Adrenal gland (tissue), 12 donors: Measurements from ENCODE around the gene KIAA2012. TPM values are rescaled to one million over a fixed set of nuclear protein-coding genes. Genes with fewer than 3 reads are reported as not detected.

Source experiments
- DNase-seq, 7 donors: peaks; one replicate each; pipeline ENCODE4 v3.0.0-alpha.2; 2019 to 2020
- H3K27ac ChIP-seq, 5 donors: fragments of 200-600 bp; sonication (generic) in 4 of 5; 1 replicate in 3 of 5; 2 replicates in 2 of 5; pipeline versions ENCODE4 v1.5.1 to v1.8.0; 2016 to 2020; ENCODE audit warnings: mild to moderate bottlenecking in 1 of 5
- H3K27me3 ChIP-seq: fragments of 200-600 bp; 2 replicates; pipeline ENCODE4 v1.8.0; 2021
- H3K36me3 ChIP-seq, 2 donors: fragments of 200-600 bp; replicated peaks in 1 of 2; 1 replicate in 1 of 2; 2 replicates in 1 of 2; pipeline versions ENCODE4 v1.5.1 to v1.8.0; 2018 to 2022
- H3K4me1 ChIP-seq, 2 donors: fragments of 200-600 bp; replicated peaks in 1 of 2; 1 replicate in 1 of 2; 2 replicates in 1 of 2; pipeline versions ENCODE4 v1.5.1 to v1.8.0; 2018 to 2021
- H3K4me3 ChIP-seq, 4 donors: fragments of 200-600 bp; sonication (generic) in 3 of 4; one replicate each; pipeline ENCODE4 v1.5.1; 2016 to 2018
- H3K9me3 ChIP-seq, 3 donors: fragments of 200-600 bp; sonication (generic) in 1 of 3; replicated peaks in 1 of 3; 1 replicate in 2 of 3; 2 replicates in 1 of 3; pipeline versions ENCODE4 v1.5.1 to v1.8.0; 2016 to 2021
- POLR2A ChIP-seq, 2 donors: fragments of 450-650 bp; IDR thresholded peaks; one replicate each; pipeline ENCODE4 v1.6.1; 2017; ENCODE audit warnings: antibody characterized with exemption in 2 of 2, mild to moderate bottlenecking in 2 of 2, moderate library complexity in 1 of 2
- WGBS, 4 donors: extraction: QIAGEN DNeasy Blood & Tissue Kit in 2 of 4; methylation state at CpG; one replicate each; pipeline versions ENCODE4 v1.1.5 to v1.1.7; 2013 to 2017; 5-methylcytosine and 5-hydroxymethylcytosine counted together
- intact Hi-C, 2 donors: fragments of 100-400 bp; cut with DNase I; formaldehyde crosslinking; loops; one replicate each; pipeline versions ENCODE4 v1.14.1 to v1.15.0; 2022 to 2023
- polyA plus RNA-seq, 3 donors: library from polyadenylated mRNA; stranded (reverse); fragments of 200-250 nt in 2 of 3; fragments of 350-450 nt in 1 of 3; fragmentation: Illumina TruSeq in 1 of 3; extraction: RNeasy Lipid Tissue Mini Kit (QIAGEN cat#74804) in 1 of 3; gene quantifications; one replicate each; pipeline ENCODE4 v1.2.3, GENCODE V29; 2013 to 2014
- total RNA-seq, 9 donors: library from RNA; depleted of rRNA in 4 of 9; stranded (reverse); fragments of >200 nt in 4 of 9; fragments of 120-200 nt in 1 of 9; fragmentation: NEBNext Ultra II Directional in 1 of 9; extraction: Animal tissue kit (Norgen Biotek cat#: 25700) in 1 of 9; gene quantifications; one replicate each; pipeline versions ENCODE4 v1.1.0 to v1.2.4, GENCODE V29; 2013 to 2023
- TF ChIP-seq, protein P1 (sequence below), 6 experiments: fragments of 450-650 bp in 4 of 6; fragments of 200-600 bp in 2 of 6; sonication (generic) in 1 of 6; IDR thresholded peaks; 1 replicate in 5 of 6; 2 replicates in 1 of 6; pipeline versions ENCODE4 v1.5.1 to v1.8.0; 2016 to 2021; ENCODE audit warnings: antibody characterized with exemption in 6 of 6, mild to moderate bottlenecking in 2 of 6, moderate library complexity in 1 of 6
- donor health status: healthy with polysubstance abuse.
- donor health status: Bipolar disorder and iron deficiency.
- donor health status: DM: yes; HTN: yes; CAD: no.
- donor health status: DM: no; HTN: no; CAD: no.
- donor health status: DM: no; HTN: no; CAD: no.
- donor health status: DM: yes; HTN: yes; CAD: no.

The KIAA2012 gene
- total and polyA plus RNA-seq, 12 donors, result 0.09 to 0.16 (median 0.11) TPM; not detected in 9

DNA sequence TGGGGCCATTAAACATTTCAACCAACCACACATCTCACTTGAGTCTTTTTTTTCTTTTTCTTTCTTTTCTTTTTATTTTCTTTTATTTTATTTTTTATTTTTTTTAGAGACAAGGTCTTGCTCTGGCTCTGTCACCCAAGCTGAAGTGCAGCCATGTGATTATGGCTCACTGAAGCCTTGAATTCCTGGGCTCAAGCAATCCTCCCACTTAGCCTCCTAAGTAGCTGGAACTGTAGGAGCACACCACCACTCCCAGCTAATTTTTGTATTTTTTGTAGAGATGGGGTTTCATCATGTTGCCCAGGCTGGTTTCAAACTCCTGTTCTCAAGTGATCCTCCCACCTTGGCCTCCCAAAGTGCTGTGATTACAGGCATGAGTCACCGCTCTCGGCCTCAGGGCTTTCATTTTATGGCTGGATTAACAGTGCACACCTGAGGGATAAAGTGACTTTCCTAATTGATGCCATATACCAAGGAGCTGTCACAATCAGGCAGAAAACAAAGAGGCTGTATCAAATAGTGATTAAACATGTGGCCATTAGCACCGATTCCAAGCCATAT is 21.5 kb downstream of the KIAA2012 start:
- no peak overlapping the region for H3K4me3 ChIP-seq
- intact Hi-C loops, result no loop called here
- no peak overlapping the region for H3K27ac ChIP-seq
- H3K36me3 ChIP-seq, result no peaks in the 10 kb centered on the region
- no peak for DNase-seq
- H3K9me3 ChIP-seq, result no peaks in the 10 kb centered on the region
- 83 to 90% (median 88%) methylated on average over 3 of the region's 3 CpGs for WGBS, 4 donors
- H3K27me3 ChIP-seq, result no peaks in the 10 kb centered on the region
- no peak for TF ChIP-seq POLR2A (IDR thresholded peaks at IDR 0.05)
- TF ChIP-seq, protein P1, sequence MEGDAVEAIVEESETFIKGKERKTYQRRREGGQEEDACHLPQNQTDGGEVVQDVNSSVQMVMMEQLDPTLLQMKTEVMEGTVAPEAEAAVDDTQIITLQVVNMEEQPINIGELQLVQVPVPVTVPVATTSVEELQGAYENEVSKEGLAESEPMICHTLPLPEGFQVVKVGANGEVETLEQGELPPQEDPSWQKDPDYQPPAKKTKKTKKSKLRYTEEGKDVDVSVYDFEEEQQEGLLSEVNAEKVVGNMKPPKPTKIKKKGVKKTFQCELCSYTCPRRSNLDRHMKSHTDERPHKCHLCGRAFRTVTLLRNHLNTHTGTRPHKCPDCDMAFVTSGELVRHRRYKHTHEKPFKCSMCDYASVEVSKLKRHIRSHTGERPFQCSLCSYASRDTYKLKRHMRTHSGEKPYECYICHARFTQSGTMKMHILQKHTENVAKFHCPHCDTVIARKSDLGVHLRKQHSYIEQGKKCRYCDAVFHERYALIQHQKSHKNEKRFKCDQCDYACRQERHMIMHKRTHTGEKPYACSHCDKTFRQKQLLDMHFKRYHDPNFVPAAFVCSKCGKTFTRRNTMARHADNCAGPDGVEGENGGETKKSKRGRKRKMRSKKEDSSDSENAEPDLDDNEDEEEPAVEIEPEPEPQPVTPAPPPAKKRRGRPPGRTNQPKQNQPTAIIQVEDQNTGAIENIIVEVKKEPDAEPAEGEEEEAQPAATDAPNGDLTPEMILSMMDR (IDR thresholded peaks at IDR 0.05), result no peak
- no peaks in the 10 kb centered on the region for H3K4me1 ChIP-seq

DNA sequence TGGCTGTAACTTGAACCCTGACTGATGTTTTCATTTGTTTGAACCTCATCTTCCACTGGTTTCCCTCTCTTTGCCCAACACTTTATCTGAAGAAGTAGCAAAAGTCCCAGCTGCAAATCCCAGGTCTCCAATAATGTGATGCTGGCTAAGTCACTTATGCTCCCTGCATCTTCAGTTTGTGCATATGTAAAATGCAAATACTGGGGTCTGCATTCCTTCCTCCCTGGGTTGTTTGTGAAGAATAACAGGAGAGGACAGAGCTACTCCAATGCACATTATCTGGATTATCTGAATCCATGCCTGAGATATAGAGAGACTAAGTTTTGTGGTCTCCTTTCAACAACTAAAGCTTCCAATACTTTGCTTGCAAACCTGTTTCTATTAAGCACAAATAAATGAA is 22.2 kb downstream of the KIAA2012 start:
- Histone ChIP-seq H3K4me3 (no peak overlapping the region), H3K9me3 (no peaks in the 10 kb centered on the region), H3K36me3 (no peaks in the 10 kb centered on the region), H3K4me1 (no peaks in the 10 kb centered on the region), H3K27ac (no peak overlapping the region), H3K27me3 (no peaks in the 10 kb centered on the region)
- intact Hi-C loops, result no loop called here
- TF ChIP-seq, protein P1 (IDR thresholded peaks at IDR 0.05), result no peak
- no peak for TF ChIP-seq POLR2A (IDR thresholded peaks at IDR 0.05)
- DNase-seq, result no peak

DNA sequence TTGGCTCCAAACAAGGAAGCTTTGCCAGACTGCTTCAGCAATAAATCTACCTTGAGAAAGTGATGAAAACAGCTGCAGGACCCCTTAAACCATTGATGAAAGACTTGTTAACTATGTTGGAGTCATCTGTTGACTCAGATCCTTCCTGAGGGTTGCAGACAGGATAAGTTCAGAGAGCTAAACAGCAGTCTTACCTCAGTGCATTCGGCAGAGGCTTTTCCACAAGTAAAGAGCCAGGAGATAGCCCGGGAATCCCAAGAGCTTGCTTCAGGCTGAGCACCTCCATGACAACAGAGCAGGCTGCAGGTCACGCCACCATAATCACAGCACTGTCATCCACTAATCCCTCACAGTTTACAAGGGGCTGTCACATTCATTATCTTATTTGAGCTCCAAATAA is 23.7 kb downstream of the KIAA2012 start:
- Histone ChIP-seq H3K4me3 (no peak overlapping the region), H3K27me3 (no peaks in the 10 kb centered on the region), H3K36me3 (no peaks in the 10 kb centered on the region), H3K9me3 (no peaks in the 10 kb centered on the region), H3K4me1 (no peaks in the 10 kb centered on the region), H3K27ac (no peak overlapping the region)
- 58 to 94% (median 76%) methylated on average over 1 to 3 of the region's 3 CpGs for WGBS, 4 donors
- no peak for TF ChIP-seq POLR2A (IDR thresholded peaks at IDR 0.05)
- TF ChIP-seq, protein P1 (IDR thresholded peaks at IDR 0.05), result no peak
- intact Hi-C loops, result no loop called here
- no peak for DNase-seq

DNA sequence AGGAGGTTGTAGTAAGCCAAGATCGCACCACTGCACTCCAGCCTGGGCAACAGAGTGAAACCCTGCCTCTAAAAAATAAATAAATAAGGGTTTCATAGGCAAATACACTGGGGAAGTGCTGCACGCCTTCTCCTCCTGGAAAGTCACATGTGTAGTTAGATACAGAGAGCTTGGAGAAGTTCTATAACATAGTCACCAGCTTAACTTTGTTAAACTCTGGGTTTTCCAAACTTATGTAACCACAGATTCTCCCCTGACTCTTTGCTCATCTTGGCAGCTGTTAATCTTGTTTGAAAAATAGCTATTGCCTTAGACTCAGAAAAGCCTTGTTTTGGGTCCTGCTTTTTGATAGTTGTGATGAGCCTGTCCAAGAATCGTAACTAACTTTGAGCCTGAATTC is 25.2 kb downstream of the KIAA2012 start:
- DNase-seq, result no peak
- no peaks in the 10 kb centered on the region for H3K27me3 ChIP-seq
- no peaks in the 10 kb centered on the region for H3K9me3 ChIP-seq
- no peaks in the 10 kb centered on the region for H3K4me1 ChIP-seq
- H3K27ac ChIP-seq, result no peak overlapping the region
- 82 to 98% (median 91%) methylated on average over 3 of the region's 3 CpGs for WGBS, 4 donors
- no peak overlapping the region for H3K4me3 ChIP-seq
- TF ChIP-seq POLR2A (IDR thresholded peaks at IDR 0.05), result no peak
- TF ChIP-seq, protein P1 (IDR thresholded peaks at IDR 0.05), result no peak
- intact Hi-C loops, result no loop called here
- no peaks in the 10 kb centered on the region for H3K36me3 ChIP-seq
